Measurements from ENCODE around the gene HSF2BP. TPM values are rescaled to one million over a fixed set of nuclear protein-coding genes. Genes with fewer than 3 reads are reported as not detected.
"Not testable (repeated sequence)": the region's sequence is repeated elsewhere in the genome, so short reads cannot be mapped to it uniquely, and the experiment has no call there.

The HSF2BP gene
- total RNA-seq, 1 donor from 2014 or later: 1.2 TPM

- peaks cover 4% of the 10 kb centered on the region for H3K27me3 Mint-ChIP-seq (ENCODE audit: insufficient read depth)
- no peaks in the 10 kb centered on the region for H3K36me3 Mint-ChIP-seq (ENCODE audit: low read depth)
- H3K4me3 Mint-ChIP-seq: no peak overlapping the region
- H3K27ac Mint-ChIP-seq: no peak overlapping the region
- H3K4me1 Mint-ChIP-seq (ENCODE audit: low read depth): no peaks in the 10 kb centered on the region
- no peaks in the 10 kb centered on the region for H3K9me3 Mint-ChIP-seq
- DNase-seq (ENCODE audit: low spot score): no peak
- intact Hi-C loops (cut with micrococcal nuclease): loop anchor here (5.0 kb wide), 1 partner anchor 683 kb away; the partner anchor contains the start of gene PKNOX1
Observed at GRCh38 chr21:43654806-43655489, 4.3 kb downstream of the HSF2BP start.

GRCh38 chr21:43653626-43654025 is 5.7 kb downstream of the HSF2BP start:
- Mint-ChIP-seq H3K27me3 (ENCODE audit: insufficient read depth) (peaks cover 4% of the 10 kb centered on the region), H3K36me3 (ENCODE audit: low read depth) (no peaks in the 10 kb centered on the region), H3K4me1 (ENCODE audit: low read depth) (no peaks in the 10 kb centered on the region), H3K4me3 (no peak overlapping the region), H3K9me3 (no peaks in the 10 kb centered on the region), H3K27ac (no peak overlapping the region)
- no peak for DNase-seq (ENCODE audit: low spot score)
- intact Hi-C loops (cut with micrococcal nuclease): no loop called here

- Mint-ChIP-seq H3K9me3 (no peaks in the 10 kb centered on the region), H3K4me1 (ENCODE audit: low read depth) (no peaks in the 10 kb centered on the region), H3K36me3 (ENCODE audit: low read depth) (no peaks in the 10 kb centered on the region), H3K27me3 (ENCODE audit: insufficient read depth) (peaks cover 10% of the 10 kb centered on the region), H3K4me3 (no peak overlapping the region), H3K27ac (no peak overlapping the region)
- no peak for DNase-seq (ENCODE audit: low spot score)
- intact Hi-C loops (cut with micrococcal nuclease): no loop called here
Observed at GRCh38 chr21:43652616-43653015, 6.7 kb downstream of the HSF2BP start.

GRCh38 chr21:43651926-43652325 is 7.4 kb downstream of the HSF2BP start:
- H3K9me3 Mint-ChIP-seq; H3K4me3 Mint-ChIP-seq; intact Hi-C loops (cut with micrococcal nuclease): not testable (repeated sequence)

GRCh38 chr21:43648171-43648570 is 11.1 kb downstream of the HSF2BP start:
- no peak overlapping the region for H3K4me3 Mint-ChIP-seq
- peaks cover 19% of the 10 kb centered on the region for H3K4me1 Mint-ChIP-seq (ENCODE audit: low read depth)
- no peak for DNase-seq (ENCODE audit: low spot score)
- peaks cover 13% of the 10 kb centered on the region for H3K27me3 Mint-ChIP-seq (ENCODE audit: insufficient read depth)
- no peak overlapping the region for H3K27ac Mint-ChIP-seq
- no peaks in the 10 kb centered on the region for H3K9me3 Mint-ChIP-seq
- no peaks in the 10 kb centered on the region for H3K36me3 Mint-ChIP-seq (ENCODE audit: low read depth)
- intact Hi-C loops (cut with micrococcal nuclease): loop anchor here (10.0 kb wide), 1 partner anchor 283 kb away; no protein-coding TSS in a partner anchor

More at GRCh38 chr21:43651926-43652325, 7.4 kb downstream of the HSF2BP start:
- not testable (repeated sequence) for DNase-seq (ENCODE audit: low spot score); H3K4me1 Mint-ChIP-seq (ENCODE audit: low read depth); H3K27ac Mint-ChIP-seq; H3K36me3 Mint-ChIP-seq (ENCODE audit: low read depth)
- peaks cover 10% of the 10 kb centered on the region for H3K27me3 Mint-ChIP-seq (ENCODE audit: insufficient read depth)

GRCh38 chr21:43646550-43647260 is 12.6 kb downstream of the HSF2BP start:
- intact Hi-C loops (cut with micrococcal nuclease): loop anchor here (1.0 to 10.0 kb wide), 4 partner anchors 13 to 723 kb away; partner anchors contain the start of genes HSF2BP and RRP1B
- H3K36me3 Mint-ChIP-seq (ENCODE audit: low read depth): no peaks in the 10 kb centered on the region
- peaks cover 19% of the 10 kb centered on the region for H3K4me1 Mint-ChIP-seq (ENCODE audit: low read depth)
- H3K27ac Mint-ChIP-seq: peak overlapping the region; percentile 40
- peaks cover 13% of the 10 kb centered on the region for H3K27me3 Mint-ChIP-seq (ENCODE audit: insufficient read depth)
- peak; percentile 77 for DNase-seq (ENCODE audit: low spot score)
- H3K9me3 Mint-ChIP-seq: no peaks in the 10 kb centered on the region
- peak overlapping the region; percentile 39 for H3K4me3 Mint-ChIP-seq

- intact Hi-C loops (cut with micrococcal nuclease): loop anchor here (1.0 to 10.0 kb wide), 4 partner anchors 13 to 723 kb away; partner anchors contain the start of genes HSF2BP and RRP1B
- no peak overlapping the region for H3K27ac Mint-ChIP-seq
Observed at GRCh38 chr21:43645976-43646375, 13.3 kb downstream of the HSF2BP start.

GRCh38 chr21:43645136-43645891 is 14.0 kb downstream of the HSF2BP start:
- no peak for DNase-seq (ENCODE audit: low spot score)
- no peak overlapping the region for H3K27ac Mint-ChIP-seq

More at GRCh38 chr21:43645976-43646375, 13.3 kb downstream of the HSF2BP start:
- H3K4me1 Mint-ChIP-seq (ENCODE audit: low read depth): peaks cover 19% of the 10 kb centered on the region
- H3K36me3 Mint-ChIP-seq (ENCODE audit: low read depth): no peaks in the 10 kb centered on the region
- no peaks in the 10 kb centered on the region for H3K9me3 Mint-ChIP-seq
- peaks cover 14% of the 10 kb centered on the region for H3K27me3 Mint-ChIP-seq (ENCODE audit: insufficient read depth)
- H3K4me3 Mint-ChIP-seq: peak overlapping the region; percentile 35
- DNase-seq (ENCODE audit: low spot score): no peak

GRCh38 chr21:43644609-43645008 is 14.7 kb downstream of the HSF2BP start:
- Mint-ChIP-seq H3K9me3 (no peaks in the 10 kb centered on the region), H3K4me1 (ENCODE audit: low read depth) (peaks cover 19% of the 10 kb centered on the region), H3K27ac (no peak overlapping the region), H3K36me3 (ENCODE audit: low read depth) (no peaks in the 10 kb centered on the region), H3K4me3 (no peak overlapping the region), H3K27me3 (ENCODE audit: insufficient read depth) (peaks cover 16% of the 10 kb centered on the region)
- intact Hi-C loops (cut with micrococcal nuclease): loop anchor here (10.0 kb wide), 1 partner anchor 280 kb away; no protein-coding TSS in a partner anchor
- DNase-seq (ENCODE audit: low spot score): no peak

More at GRCh38 chr21:43645136-43645891, 14.0 kb downstream of the HSF2BP start:
- no peak overlapping the region for H3K4me3 Mint-ChIP-seq
- no peaks in the 10 kb centered on the region for H3K9me3 Mint-ChIP-seq
- no peaks in the 10 kb centered on the region for H3K36me3 Mint-ChIP-seq (ENCODE audit: low read depth)
- intact Hi-C loops (cut with micrococcal nuclease): loop anchor here (10.0 kb wide), 1 partner anchor 281 kb away; no protein-coding TSS in a partner anchor
- peaks cover 16% of the 10 kb centered on the region for H3K27me3 Mint-ChIP-seq (ENCODE audit: insufficient read depth)
- H3K4me1 Mint-ChIP-seq (ENCODE audit: low read depth): peaks cover 19% of the 10 kb centered on the region

- Mint-ChIP-seq H3K4me3 (no peak overlapping the region), H3K27me3 (ENCODE audit: insufficient read depth) (peaks cover 16% of the 10 kb centered on the region), H3K9me3 (no peaks in the 10 kb centered on the region), H3K36me3 (ENCODE audit: low read depth) (no peaks in the 10 kb centered on the region), H3K4me1 (ENCODE audit: low read depth) (peaks cover 19% of the 10 kb centered on the region), H3K27ac (no peak overlapping the region)
- intact Hi-C loops (cut with micrococcal nuclease): loop anchor here (10.0 kb wide), 1 partner anchor 279 kb away; no protein-coding TSS in a partner anchor
- no peak for DNase-seq (ENCODE audit: low spot score)
Observed at GRCh38 chr21:43644071-43644470, 15.2 kb downstream of the HSF2BP start.

GRCh38 chr21:43643193-43643592 is 16.1 kb downstream of the HSF2BP start:
- H3K4me3 Mint-ChIP-seq: no peak overlapping the region

GRCh38 chr21:43640400-43640799 is 18.9 kb downstream of the HSF2BP start:
- H3K27ac Mint-ChIP-seq: no peak overlapping the region
- DNase-seq (ENCODE audit: low spot score): no peak
- no peaks in the 10 kb centered on the region for H3K9me3 Mint-ChIP-seq
- no peak overlapping the region for H3K4me3 Mint-ChIP-seq
- peaks cover 8% of the 10 kb centered on the region for H3K27me3 Mint-ChIP-seq (ENCODE audit: insufficient read depth)
- intact Hi-C loops (cut with micrococcal nuclease): loop anchor here (10.0 kb wide), 1 partner anchor 276 kb away; no protein-coding TSS in a partner anchor
- H3K36me3 Mint-ChIP-seq (ENCODE audit: low read depth): no peaks in the 10 kb centered on the region
- H3K4me1 Mint-ChIP-seq (ENCODE audit: low read depth): peaks cover 4% of the 10 kb centered on the region

More at GRCh38 chr21:43643193-43643592, 16.1 kb downstream of the HSF2BP start:
- intact Hi-C loops (cut with micrococcal nuclease): loop anchor here (10.0 kb wide), 1 partner anchor 278 kb away; no protein-coding TSS in a partner anchor
- Mint-ChIP-seq H3K27me3 (ENCODE audit: insufficient read depth) (peaks cover 10% of the 10 kb centered on the region), H3K4me1 (ENCODE audit: low read depth) (peaks cover 19% of the 10 kb centered on the region), H3K9me3 (no peaks in the 10 kb centered on the region), H3K27ac (no peak overlapping the region), H3K36me3 (ENCODE audit: low read depth) (no peaks in the 10 kb centered on the region)
- DNase-seq (ENCODE audit: low spot score): no peak

Measured in activated T-helper 1 cell treated with anti-CD3 and anti-CD28 coated beads, Interleukin-12 subunit alpha, Interleukin-12 subunit beta, Interleukin-2, Interleukin-4 antibody, amounts not matched to agents 30 ng/mL and 10 ng/mL and 1 ng/mL, durations not matched to agents 14 hours and 24 hours and 36 hours (primary cell).